Measurements from ENCODE around the gene TP53TG5.

The TP53TG5 gene

GRCh38 chr20:45345104-45345936 is 32.8 kb downstream of the TP53TG5 start:
- DNase-seq = no peak

GRCh38 chr20:45344168-45344860 is 33.8 kb downstream of the TP53TG5 start:
- DNase-seq = peak; percentile 48

- no peak for DNase-seq
These were observed 34.5 kb downstream of the TP53TG5 start for GRCh38 chr20:45343532-45344167.

GRCh38 chr20:45342855-45343531 is 35.1 kb downstream of the TP53TG5 start:
- DNase-seq = no peak

- DNase-seq = no peak
These were observed 35.9 kb downstream of the TP53TG5 start for GRCh38 chr20:45341939-45342854.

- no peak for DNase-seq
These were observed 36.6 kb downstream of the TP53TG5 start for GRCh38 chr20:45341579-45341938.

GRCh38 chr20:45340951-45341350 is 37.2 kb downstream of the TP53TG5 start:
- no peak for DNase-seq

- no peak for DNase-seq
These were observed 37.8 kb downstream of the TP53TG5 start for GRCh38 chr20:45340236-45340847.

GRCh38 chr20:45339799-45340198 is 38.3 kb downstream of the TP53TG5 start:
- no peak for DNase-seq

- no peak for DNase-seq
These were observed 39.0 kb downstream of the TP53TG5 start for GRCh38 chr20:45339084-45339483.

GRCh38 chr20:45338121-45339030 is 39.7 kb downstream of the TP53TG5 start:
- DNase-seq = no peak

GRCh38 chr20:45337367-45338120 is 40.6 kb downstream of the TP53TG5 start:
- no peak for DNase-seq

- no peak for DNase-seq
These were observed 41.4 kb downstream of the TP53TG5 start for GRCh38 chr20:45336530-45337366.

- no peak for DNase-seq
These were observed 47.6 kb downstream of the TP53TG5 start for GRCh38 chr20:45330476-45330875.

GRCh38 chr20:45329497-45330319 is 48.4 kb downstream of the TP53TG5 start:
- no peak for DNase-seq

- no peak for DNase-seq
These were observed 49.7 kb downstream of the TP53TG5 start for GRCh38 chr20:45328451-45328850.

GRCh38 chr20:45325371-45325770 is 52.8 kb downstream of the TP53TG5 start:
- DNase-seq = no peak

- no peak for DNase-seq
These were observed 54.4 kb downstream of the TP53TG5 start for GRCh38 chr20:45323731-45324130.

Data from activated CD4-positive, alpha-beta T cell treated with anti-CD3 and anti-CD28 coated beads, Interleukin-10, Interleukin-2, amounts not matched to agents 100 ng/mL and 50 ng/mL, durations not matched to agents 16 hours and 8 hours (primary cell).